HEK293T (cell line): ENCODE results near the gene SLC22A15.

ENCODE experiments used
- CTCF ChIA-PET: fragments of 350-600 bp; formaldehyde crosslinking; extraction: SDS; loops from one replicate; lab custom pipeline; 2021; ENCODE audit warnings: antibody characterized with exemption, inconsistent platforms; lab: Yijun Ruan, JAX
- POLR2A ChIA-PET: fragments of 350-600 bp; formaldehyde crosslinking; extraction: SDS; loops from one replicate; lab custom pipeline; 2020; ENCODE audit warnings: antibody characterized with exemption, inconsistent platforms; lab: Yijun Ruan, JAX
- DNase-seq: peaks from one replicate; pipeline ENCODE4 v3.0.0; 2012; ENCODE audit warnings: mixed read lengths; ENCODE audit errors: extremely low spot score
- ARNT ChIP-seq: fragments of 450-650 bp; IDR thresholded peaks from 2 replicates; pipeline ENCODE4 v1.6.1; 2017; ENCODE audit warnings: mild to moderate bottlenecking
- BHLHE40 ChIP-seq: fragments of 450-650 bp; IDR thresholded peaks from 2 replicates; pipeline ENCODE4 v1.6.1; 2016; ENCODE audit warnings: mild to moderate bottlenecking, moderate library complexity, borderline replicate concordance
- CTBP1 ChIP-seq: fragments of 450-650 bp; IDR thresholded peaks from 2 replicates; pipeline ENCODE4 v1.6.1; 2016; ENCODE audit warnings: borderline replicate concordance
- ELF4 ChIP-seq: fragments of 450-650 bp; IDR thresholded peaks from 2 replicates; pipeline ENCODE4 v1.6.1; 2017; ENCODE audit warnings: antibody characterized with exemption
- FOXA1 ChIP-seq: fragments of 450-650 bp; IDR thresholded peaks from 2 replicates; pipeline ENCODE4 v1.6.1; 2016; ENCODE audit warnings: mild to moderate bottlenecking
- FOXK2 ChIP-seq: fragments of 450-650 bp; IDR thresholded peaks from 2 replicates; pipeline ENCODE4 v1.6.1; 2016; ENCODE audit warnings: mild to moderate bottlenecking
- FOXM1 ChIP-seq: fragments of 450-650 bp; IDR thresholded peaks from 2 replicates; pipeline ENCODE4 v1.6.1; 2017; ENCODE audit warnings: mild to moderate bottlenecking, borderline replicate concordance
- HDGF ChIP-seq: fragments of 450-650 bp; IDR thresholded peaks from 2 replicates; pipeline ENCODE4 v1.6.1; 2017; ENCODE audit warnings: antibody characterized with exemption, borderline replicate concordance
- L3MBTL2 ChIP-seq: fragments of 450-650 bp; conservative IDR thresholded peaks from 2 replicates; pipeline ENCODE4 v1.6.1; 2016; ENCODE audit warnings: mild to moderate bottlenecking
- LEF1 ChIP-seq: fragments of 450-650 bp; IDR thresholded peaks from 2 replicates; pipeline ENCODE4 v1.6.1; 2017; ENCODE audit warnings: mild to moderate bottlenecking, borderline replicate concordance
- NFRKB ChIP-seq: fragments of 450-650 bp; IDR thresholded peaks from 2 replicates; pipeline ENCODE4 v1.6.1; 2016; ENCODE audit warnings: mild to moderate bottlenecking, moderate library complexity
- SP1 ChIP-seq: fragments of 450-650 bp; IDR thresholded peaks from 2 replicates; pipeline ENCODE4 v1.6.1; 2017
- SUZ12 ChIP-seq: fragments of 450-650 bp; IDR thresholded peaks from 2 replicates; pipeline ENCODE4 v1.6.1; 2016; ENCODE audit warnings: mild to moderate bottlenecking
- TARDBP ChIP-seq: fragments of 450-650 bp; IDR thresholded peaks from 2 replicates; pipeline ENCODE4 v1.6.1; 2016
- ZNF384 ChIP-seq: fragments of 450-650 bp; IDR thresholded peaks from 2 replicates; pipeline ENCODE4 v1.6.1; 2016
- TF ChIP-seq, protein P1 (sequence below): fragments of 450-650 bp; IDR thresholded peaks from 2 replicates; pipeline ENCODE4 v1.6.1; 2016

The SLC22A15 gene

DNA sequence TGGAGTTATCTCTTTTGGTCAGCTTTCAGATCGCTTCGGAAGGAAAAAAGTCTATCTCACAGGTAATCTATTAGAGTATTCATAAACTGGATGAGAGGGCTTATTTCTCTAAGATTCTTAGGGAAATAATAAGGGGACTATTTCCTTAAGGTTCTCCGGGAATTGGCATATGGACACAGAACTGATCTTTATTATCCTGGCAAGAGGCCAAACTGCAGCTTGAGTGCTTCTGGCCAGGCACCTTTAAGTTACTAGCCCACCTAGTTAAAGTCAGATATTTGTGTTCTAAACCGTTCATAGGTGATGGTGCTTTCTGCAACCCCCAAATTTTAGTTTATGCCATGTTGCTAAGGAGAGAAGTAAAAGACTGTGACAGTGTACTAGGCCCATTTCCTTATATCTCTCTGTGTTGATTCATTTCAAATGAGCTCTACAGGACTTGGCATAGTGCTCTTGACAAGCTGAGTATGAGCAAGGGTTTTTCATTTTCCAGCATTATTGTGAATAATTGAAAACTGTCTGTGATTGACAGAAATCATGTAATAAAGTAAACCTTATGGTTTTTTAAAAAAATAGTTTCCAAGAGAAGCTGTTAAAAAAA lies 43.4 kb downstream of the SLC22A15 start:
- ChIA-PET POLR2A (no interaction called here), CTCF (interaction anchor here (0.7 to 1.2 kb wide), 2 partner anchors 12 to 488 kb away, joined by 4 read pairs; no protein-coding TSS in a partner anchor)
- no peak for DNase-seq
- TF ChIP-seq HDGF (no peak), SUZ12 (no peak), BHLHE40 (no peak), ELF4 (no peak), LEF1 (no peak), NFRKB (no peak), TARDBP (no peak), FOXK2 (no peak), SP1 (no peak)
- TF ChIP-seq, protein P1, sequence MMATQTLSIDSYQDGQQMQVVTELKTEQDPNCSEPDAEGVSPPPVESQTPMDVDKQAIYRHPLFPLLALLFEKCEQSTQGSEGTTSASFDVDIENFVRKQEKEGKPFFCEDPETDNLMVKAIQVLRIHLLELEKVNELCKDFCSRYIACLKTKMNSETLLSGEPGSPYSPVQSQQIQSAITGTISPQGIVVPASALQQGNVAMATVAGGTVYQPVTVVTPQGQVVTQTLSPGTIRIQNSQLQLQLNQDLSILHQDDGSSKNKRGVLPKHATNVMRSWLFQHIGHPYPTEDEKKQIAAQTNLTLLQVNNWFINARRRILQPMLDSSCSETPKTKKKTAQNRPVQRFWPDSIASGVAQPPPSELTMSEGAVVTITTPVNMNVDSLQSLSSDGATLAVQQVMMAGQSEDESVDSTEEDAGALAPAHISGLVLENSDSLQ: no peak

DNA sequence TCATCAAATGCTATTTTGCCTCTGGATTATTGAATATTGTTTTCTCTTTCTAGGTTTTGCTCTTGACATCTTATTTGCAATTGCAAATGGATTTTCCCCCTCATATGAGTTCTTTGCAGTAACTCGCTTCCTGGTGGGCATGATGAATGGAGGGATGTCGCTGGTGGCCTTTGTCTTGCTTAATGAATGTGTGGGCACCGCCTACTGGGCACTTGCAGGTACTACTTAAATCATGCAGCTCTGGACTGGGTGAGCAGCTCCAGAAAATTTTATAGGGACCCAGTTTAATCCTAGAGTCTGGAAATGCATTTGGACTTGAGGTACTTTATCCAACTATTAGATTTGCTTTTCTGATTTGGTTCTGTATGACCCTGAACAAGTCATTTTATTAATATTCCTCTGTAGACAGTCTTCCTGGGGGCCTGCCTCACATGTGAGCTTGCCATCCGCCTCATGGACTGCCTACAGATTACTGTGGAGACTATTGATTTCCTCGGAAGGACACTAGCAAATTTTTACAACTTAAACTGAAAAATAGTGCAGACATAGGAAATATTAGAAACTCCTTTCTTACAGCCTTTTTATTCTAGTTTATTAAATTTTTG lies 44.5 kb downstream of the SLC22A15 start:
- no peak for TF ChIP-seq FOXM1
- TF ChIP-seq SUZ12: no peak
- TF ChIP-seq, protein P1: peak; percentile 48; the same call in 1 of the 2 replicates
- POLR2A ChIA-PET: no interaction called here
- peak; percentile 74 for DNase-seq
- CTCF ChIA-PET: interaction anchor here (0.6 to 1.2 kb wide), 6 partner anchors 11 to 314 kb away, joined by 3 to 4 read pairs (median 3); no protein-coding TSS in a partner anchor

DNA sequence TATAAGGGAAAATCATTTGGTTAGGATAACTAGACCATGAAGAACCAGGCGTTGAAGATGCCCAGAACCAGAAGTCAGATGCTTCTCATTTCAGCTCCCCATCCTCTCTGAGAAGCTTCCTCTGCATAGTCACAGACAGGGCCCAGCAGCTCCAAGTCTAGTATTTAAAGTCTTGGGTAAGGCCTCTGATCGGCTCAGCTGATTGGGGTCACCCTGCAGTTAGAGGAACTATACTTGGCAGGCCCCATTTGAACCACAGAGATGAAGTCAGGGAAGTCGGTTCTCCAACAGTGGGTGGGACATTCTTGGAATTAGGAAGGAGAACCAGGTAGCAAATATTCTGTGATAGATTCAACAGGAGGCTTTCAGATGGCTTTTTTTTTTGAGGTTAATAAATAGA lies 48.3 kb downstream of the SLC22A15 start:
- DNase-seq: no peak
- ChIA-PET POLR2A (no interaction called here), CTCF (no interaction called here)
- TF ChIP-seq, protein P1: no peak
- TF ChIP-seq ARNT: no peak
- no peak for TF ChIP-seq ZNF384
- no peak for TF ChIP-seq NFRKB
- TF ChIP-seq FOXM1: no peak
- no peak for TF ChIP-seq FOXK2
- no peak for TF ChIP-seq HDGF
- TF ChIP-seq ELF4: no peak
- TF ChIP-seq TARDBP: no peak
- TF ChIP-seq BHLHE40: no peak
- TF ChIP-seq SUZ12: no peak
- TF ChIP-seq LEF1: no peak
- no peak for TF ChIP-seq L3MBTL2
- TF ChIP-seq SP1: no peak
- no peak for TF ChIP-seq CTBP1
- TF ChIP-seq FOXA1: no peak

DNA sequence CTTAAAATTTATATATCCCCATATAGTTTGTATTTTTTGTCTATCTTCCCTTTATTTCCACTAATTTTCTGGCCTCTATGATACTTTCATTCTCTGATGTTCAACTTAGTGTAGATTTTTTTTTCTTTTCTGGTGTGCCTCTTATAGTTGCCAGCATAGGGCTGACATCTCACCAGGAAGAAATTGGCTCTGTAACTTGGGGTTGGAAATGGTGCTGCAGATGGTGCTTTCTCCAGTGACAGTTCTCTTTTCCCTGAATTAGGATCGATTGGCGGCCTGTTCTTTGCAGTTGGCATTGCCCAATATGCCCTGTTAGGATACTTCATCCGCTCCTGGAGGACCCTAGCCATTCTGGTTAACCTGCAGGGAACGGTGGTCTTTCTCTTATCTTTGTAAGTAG lies 50.3 kb downstream of the SLC22A15 start:
- no peak for DNase-seq
- ChIA-PET CTCF (no interaction called here), POLR2A (no interaction called here)
- TF ChIP-seq LEF1: no peak
- no peak for TF ChIP-seq ELF4

DNA sequence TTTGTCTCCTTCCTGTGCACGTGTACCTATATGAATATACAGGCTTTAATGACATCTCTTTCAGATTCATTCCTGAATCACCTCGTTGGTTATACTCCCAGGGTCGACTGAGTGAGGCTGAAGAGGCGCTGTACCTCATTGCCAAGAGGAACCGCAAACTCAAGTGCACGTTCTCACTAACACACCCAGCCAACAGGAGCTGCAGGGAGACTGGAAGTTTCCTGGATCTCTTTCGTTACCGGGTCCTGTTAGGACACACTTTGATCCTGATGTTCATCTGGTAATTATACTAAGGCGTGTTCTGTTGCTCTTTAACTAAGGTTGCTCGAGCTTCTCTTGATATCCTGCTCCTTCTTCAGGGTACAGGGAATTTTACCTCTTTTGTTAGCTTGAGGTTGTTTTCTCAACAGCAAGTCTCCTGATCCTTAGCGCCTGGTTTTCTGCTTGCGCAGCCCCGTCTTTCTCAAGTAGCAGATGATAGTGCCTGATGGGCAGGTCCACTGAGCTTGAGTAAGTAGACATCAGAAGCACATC lies 55.1 kb downstream of the SLC22A15 start:
- POLR2A ChIA-PET: no interaction called here
- CTCF ChIA-PET: interaction anchor here (1.2 kb wide), 1 partner anchor 11 kb away, joined by 4 read pairs; no protein-coding TSS in a partner anchor
- TF ChIP-seq HDGF (no peak), CTBP1 (no peak), L3MBTL2 (no peak), BHLHE40 (no peak), ARNT (no peak), SUZ12 (no peak), ZNF384 (no peak), FOXA1 (no peak), NFRKB (no peak), FOXM1 (no peak), ELF4 (no peak), TARDBP (no peak), FOXK2 (no peak), SP1 (no peak), LEF1 (no peak)
- TF ChIP-seq, protein P1: no peak
- no peak for DNase-seq

DNA sequence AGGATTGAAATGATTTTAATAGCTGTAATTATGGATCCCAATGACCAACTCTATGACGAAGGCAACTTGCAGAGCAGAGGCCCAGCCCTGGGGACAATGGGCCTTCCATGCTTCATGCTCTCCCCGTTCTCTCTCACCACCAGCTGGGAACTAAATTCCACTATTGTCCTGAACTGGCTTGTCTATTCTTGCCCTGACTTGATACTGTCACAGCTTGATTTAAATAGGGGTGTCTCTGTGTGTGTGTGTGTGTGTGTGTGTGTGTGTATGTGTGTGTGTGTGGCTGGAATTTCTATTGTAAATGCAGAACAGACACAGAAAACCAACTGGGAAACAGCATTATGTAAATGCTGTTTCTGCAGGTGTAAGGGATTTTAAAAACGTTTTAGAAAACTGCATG lies 57.0 kb downstream of the SLC22A15 start:
- no peak for DNase-seq
- POLR2A ChIA-PET: no interaction called here
- TF ChIP-seq BHLHE40: no peak
- no peak for TF ChIP-seq ARNT
- no peak for TF ChIP-seq FOXM1
- no peak for TF ChIP-seq TARDBP
- no peak for TF ChIP-seq FOXA1
- no peak for TF ChIP-seq NFRKB
- CTCF ChIA-PET: no interaction called here
